ENCODE measurements around the gene KLC3.
A peak's percentile ranks its signal among the peaks of the same experiment; 100 is the strongest.

DNA sequence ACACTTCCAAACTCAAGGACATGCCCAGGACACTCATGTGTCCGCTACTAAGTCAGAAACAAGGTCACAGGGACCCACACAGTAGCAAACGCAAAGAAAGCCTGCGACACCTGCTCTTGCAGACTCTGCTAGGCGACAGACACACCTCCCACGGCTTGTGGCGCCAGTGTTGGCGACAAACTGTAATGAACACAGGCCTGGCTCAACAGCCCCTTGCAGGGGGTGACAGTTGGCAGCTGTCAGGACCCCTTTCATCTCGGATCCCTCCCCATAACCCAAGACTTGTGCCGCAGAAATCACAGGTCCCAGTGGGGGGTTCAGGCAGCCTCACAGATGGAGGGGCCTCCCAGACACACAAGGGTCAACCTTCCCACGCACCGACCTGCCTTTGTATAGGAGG is 18.2 kb upstream of the KLC3 start:
- TF ChIP-seq, protein P1, sequence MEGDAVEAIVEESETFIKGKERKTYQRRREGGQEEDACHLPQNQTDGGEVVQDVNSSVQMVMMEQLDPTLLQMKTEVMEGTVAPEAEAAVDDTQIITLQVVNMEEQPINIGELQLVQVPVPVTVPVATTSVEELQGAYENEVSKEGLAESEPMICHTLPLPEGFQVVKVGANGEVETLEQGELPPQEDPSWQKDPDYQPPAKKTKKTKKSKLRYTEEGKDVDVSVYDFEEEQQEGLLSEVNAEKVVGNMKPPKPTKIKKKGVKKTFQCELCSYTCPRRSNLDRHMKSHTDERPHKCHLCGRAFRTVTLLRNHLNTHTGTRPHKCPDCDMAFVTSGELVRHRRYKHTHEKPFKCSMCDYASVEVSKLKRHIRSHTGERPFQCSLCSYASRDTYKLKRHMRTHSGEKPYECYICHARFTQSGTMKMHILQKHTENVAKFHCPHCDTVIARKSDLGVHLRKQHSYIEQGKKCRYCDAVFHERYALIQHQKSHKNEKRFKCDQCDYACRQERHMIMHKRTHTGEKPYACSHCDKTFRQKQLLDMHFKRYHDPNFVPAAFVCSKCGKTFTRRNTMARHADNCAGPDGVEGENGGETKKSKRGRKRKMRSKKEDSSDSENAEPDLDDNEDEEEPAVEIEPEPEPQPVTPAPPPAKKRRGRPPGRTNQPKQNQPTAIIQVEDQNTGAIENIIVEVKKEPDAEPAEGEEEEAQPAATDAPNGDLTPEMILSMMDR (conservative IDR thresholded peaks at IDR 0.05 in 1 of 2, IDR thresholded peaks at IDR 0.05 in 1 of 2; ENCODE audit: low read depth in 1 of 2, low read length in 2 of 2) = no peak
- TF ChIP-seq EZH2 (IDR thresholded peaks at IDR 0.05; ENCODE audit: low read length, missing control alignments) = peak; percentile 26
